HepG2 (cell line): ENCODE measurements around the gene CD101. TPM values are rescaled to one million over a fixed set of nuclear protein-coding genes. Genes with fewer than 3 reads are reported as not detected.

Experiments
- ATAC-seq: fragments of 200-7000 bp; cut with Tn5 transposase; 3 replicates; pipeline ENCODE4 v1.9.1; 2020; ENCODE audit warnings: mild to moderate bottlenecking, moderate library complexity
- BruUV-seq: library from RNA; stranded (reverse); fragments of 400-500 nt; replicated peaks from 2 replicates; lab custom pipeline; 2021; lab: Mats Ljungman, UMichigan
- CTCF ChIA-PET: fragments of 300-600 bp; formaldehyde crosslinking; extraction: SDS; loops from one replicate; lab custom pipeline; 2021; ENCODE audit warnings: low total read pairs, inconsistent platforms, low intra/inter-chr PET ratio; lab: Yijun Ruan, JAX
- POLR2A ChIA-PET: fragments of 350-600 bp; sonication (Branson Sonifier 250); formaldehyde crosslinking; loops from one replicate; lab custom pipeline; 2020; ENCODE audit warnings: antibody characterized with exemption, inconsistent platforms; lab: Yijun Ruan, JAX
- DNase-seq: peaks from one replicate; pipeline ENCODE4 v3.0.0-alpha.2; 2015; ENCODE audit warnings: low spot score
- FAIRE-seq: peaks from 3 replicates; lab custom pipeline; 2011; peaks lifted over from hg19 to GRCh38; lab: Jason Lieb, UNC
- H2AFZ ChIP-seq: one replicate; pipeline ENCODE4 v1.6.1; 2011; ENCODE audit warnings: low read length, inconsistent platforms
- H3K27ac ChIP-seq: fragments of 300-600 bp; 3 replicates; pipeline ENCODE4 v1.8.0; 2011; ENCODE audit warnings: mixed run types, mild to moderate bottlenecking, mixed read lengths, low read length, inconsistent platforms; ENCODE audit not compliant: insufficient read depth; ENCODE audit errors: extremely low read length
- H3K27me3 ChIP-seq, 2 experiments: fragments of 200-600 bp in 1 of 2; 2 replicates in 1 of 2; 3 replicates in 1 of 2; pipeline versions ENCODE4 v1.6.0 to v1.8.0; 2011; ENCODE audit warnings: low read length in 2 of 2, mild to moderate bottlenecking in 2 of 2, moderate library complexity in 2 of 2, inconsistent platforms in 1 of 2; ENCODE audit not compliant: insufficient read depth in 2 of 2, control insufficient read depth in 1 of 2
- H3K36me3 ChIP-seq, 2 experiments: fragments of 200-600 bp in 1 of 2; replicated peaks in 1 of 2; 2 replicates in 1 of 2; 3 replicates in 1 of 2; pipeline versions ENCODE4 v1.5.1 to v1.8.0; 2011; ENCODE audit warnings: low read length in 2 of 2, inconsistent platforms in 1 of 2; ENCODE audit not compliant: insufficient read depth in 2 of 2, control insufficient read depth in 1 of 2
- H3K4me1 ChIP-seq: 2 replicates; pipeline ENCODE4 v1.5.1; 2012; ENCODE audit warnings: low read length, inconsistent platforms; ENCODE audit not compliant: insufficient read depth
- H3K4me2 ChIP-seq: 2 replicates; pipeline ENCODE4 v1.6.0; 2011; ENCODE audit warnings: low read depth, low read length, inconsistent platforms
- H3K4me3 ChIP-seq, 3 experiments: fragments of 200-600 bp in 1 of 3; sonication (generic), shearing (Covaris generic) in 1 of 3; replicated peaks in 1 of 3; 2 replicates each; pipeline ENCODE4 v1.5.1; 2011 to 2016; ENCODE audit warnings: low read length in 3 of 3, inconsistent platforms in 2 of 3, low read depth in 2 of 3, mild to moderate bottlenecking in 2 of 3, control low read depth in 1 of 3, mixed read lengths in 1 of 3; ENCODE audit not compliant: insufficient read depth in 1 of 3
- H3K79me2 ChIP-seq: one replicate; pipeline ENCODE4 v1.6.1; 2011; ENCODE audit warnings: low read length, inconsistent platforms; ENCODE audit not compliant: insufficient read depth
- H3K9ac ChIP-seq: 2 replicates; pipeline ENCODE4 v1.6.0; 2011; ENCODE audit warnings: mild to moderate bottlenecking, low read depth, low read length, inconsistent platforms; ENCODE audit not compliant: insufficient read depth
- H3K9me3 ChIP-seq: 2 replicates; pipeline ENCODE4 v1.5.1; 2012; ENCODE audit warnings: mild to moderate bottlenecking, low read length
- H4K20me1 ChIP-seq: 2 replicates; pipeline ENCODE4 v1.6.0; 2011; ENCODE audit warnings: inconsistent platforms, mild to moderate bottlenecking, low read length, moderate library complexity; ENCODE audit not compliant: insufficient read depth
- FOXA3 ChIP-seq: IDR thresholded peaks from 2 replicates; pipeline ENCODE4 v1.6.1; 2016; ENCODE audit warnings: missing genetic modification reagents, missing compliant biosample characterization
- MEIS2 ChIP-seq: sonication (generic); formaldehyde crosslinking; IDR thresholded peaks from 2 replicates; pipeline ENCODE4 v1.9.0; 2021; ENCODE audit warnings: mild to moderate bottlenecking, missing genetic modification reagents
- RAD21 ChIP-seq: fragments of 450-650 bp; formaldehyde crosslinking; IDR thresholded peaks from 2 replicates; pipeline ENCODE4 v1.5.0; 2020; ENCODE audit warnings: mild to moderate bottlenecking
- SMC3 ChIP-seq: IDR thresholded peaks from 2 replicates; pipeline ENCODE4 v1.6.1; 2011; ENCODE audit warnings: low read length, improper control_type of control experiment
- STAG1 ChIP-seq: sonication (generic); formaldehyde crosslinking; IDR thresholded peaks from 2 replicates; pipeline ENCODE4 v1.4.0; 2020; ENCODE audit warnings: missing genetic modification reagents
- ZNF354B ChIP-seq: sonication (generic); formaldehyde crosslinking; IDR thresholded peaks from 2 replicates; pipeline ENCODE4 v1.8.0; 2022; ENCODE audit warnings: mild to moderate bottlenecking, missing genetic modification reagents
- ZNF629 ChIP-seq: sonication (generic); formaldehyde crosslinking; conservative IDR thresholded peaks from 2 replicates; pipeline ENCODE4 v1.5.0; 2020; ENCODE audit warnings: missing genetic modification reagents
- ZNF777 ChIP-seq: sonication (generic); formaldehyde crosslinking; IDR thresholded peaks from 2 replicates; pipeline ENCODE4 v1.4.0; 2020; ENCODE audit warnings: missing genetic modification reagents
- WGBS: methylation state at CpG from one replicate; pipeline ENCODE4 v1.1.6; 2017; ENCODE audit warnings: low lambda C conversion rate; 5-methylcytosine and 5-hydroxymethylcytosine counted together
- in situ Hi-C: cut with HindIII; loops from 2 replicates; pipeline ENCODE4 v1.10.0; 2017; ENCODE audit warnings: low pct_unique_long_range_greater_than_20kb; ENCODE audit not compliant: extremely low pct_ligation_motif_present
- intact Hi-C: fragments of 100-400 bp; cut with micrococcal nuclease; formaldehyde crosslinking; loops from one replicate; pipeline ENCODE4 v1.10.0; 2022; ENCODE audit not compliant: unreplicated experiment
- polyA plus RNA-seq, 8 experiments: library from polyadenylated mRNA; depleted of rRNA in 3 of 8; stranded (reverse) in 7 of 8; unstranded in 1 of 8; fragments of >200 nt; fragmentation: Illumina TruSeq in 4 of 8; extraction: Trizol in 4 of 8; gene quantifications; 2 replicates each; pipeline versions ENCODE4 v1.2.1 to v1.2.3, GENCODE V29; 2011 to 2016; ENCODE audit warnings: low read depth in 4 of 8, missing spikeins in 1 of 8, mixed read lengths in 1 of 8; ENCODE audit not compliant: insufficient read depth in 1 of 8
- total RNA-seq, 5 experiments: library from RNA; depleted of rRNA; stranded (reverse); fragments of >200 nt; fragmentation: Illumina TruSeq; extraction: Trizol; gene quantifications; 2 replicates each; pipeline ENCODE4 v1.2.3, GENCODE V29; 2016; ENCODE audit warnings: low read depth in 1 of 5
- TF ChIP-seq, protein P1 (sequence below): sonication (generic); formaldehyde crosslinking; IDR thresholded peaks from 2 replicates; pipeline ENCODE4 v1.5.0; 2020; ENCODE audit warnings: mild to moderate bottlenecking, missing genetic modification reagents, moderate library complexity
- TF ChIP-seq, protein P2 (sequence below): sonication (generic); formaldehyde crosslinking; IDR thresholded peaks from 2 replicates; pipeline ENCODE4 v1.4.0; 2020; ENCODE audit warnings: mild to moderate bottlenecking, missing genetic modification reagents

The CD101 gene
- total and polyA plus RNA-seq, 2 of the 13 experiments (the other 11 are each of a cell fraction or from before 2014, with no cell fraction given): 0.05 to 0.09 TPM

DNA sequence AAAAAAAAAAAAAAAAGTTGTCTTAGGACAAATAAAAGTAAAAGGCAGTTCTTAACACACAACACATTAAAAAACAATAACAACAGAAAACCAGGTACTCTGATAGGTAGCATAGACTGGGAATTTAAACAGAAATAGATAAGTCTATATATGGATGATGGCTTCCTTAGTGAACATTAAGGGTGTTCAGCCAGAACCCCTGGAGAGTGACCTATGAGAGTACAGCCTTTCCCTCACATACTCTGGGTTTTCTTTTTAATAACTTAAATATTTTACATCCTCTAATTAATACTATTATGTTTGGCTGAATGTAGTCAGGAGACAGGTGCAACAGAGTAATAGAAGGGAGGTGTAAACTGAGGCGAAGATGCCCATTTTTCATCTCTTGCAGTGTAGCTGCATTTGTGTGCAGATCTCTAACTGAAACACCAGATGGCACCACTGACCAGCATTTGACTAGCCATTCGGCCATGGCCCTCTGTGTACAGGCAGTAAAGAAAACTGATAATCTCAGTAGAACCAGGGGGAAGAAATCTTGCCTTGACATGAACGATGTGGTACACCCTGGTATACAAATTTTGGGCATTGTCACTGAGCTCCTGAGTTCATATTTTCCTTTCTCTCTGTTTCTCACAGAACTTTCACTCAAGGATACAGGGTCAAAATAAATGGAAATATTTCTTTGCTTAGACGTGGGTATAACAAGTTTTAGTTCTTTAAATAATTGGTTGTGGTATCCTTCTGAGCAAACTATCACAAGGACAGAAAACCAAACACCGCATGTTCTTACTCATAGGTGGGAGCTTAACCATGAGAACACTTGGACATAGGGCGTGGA, 66.2 kb downstream of the CD101 start:
- CTCF ChIA-PET: interaction anchor here (2.1 to 2.3 kb wide), 2 partner anchors 61 to 216 kb away, joined by 21 to 23 read pairs; no protein-coding TSS in a partner anchor
- DNase-seq: peak; percentile 34
- no peaks in the 10 kb centered on the region for H4K20me1 ChIP-seq
- peaks cover 0 to 6% of the 10 kb centered on the region in 2 experiments; a peak in 1 of 5 replicates for H3K36me3 ChIP-seq
- H3K9me3 ChIP-seq: no peaks in the 10 kb centered on the region
- no peak overlapping the region for H3K27ac ChIP-seq
- WGBS: 73% methylated on average over 6 of the region's 6 CpGs
- H3K27me3 ChIP-seq: no peaks in the 10 kb centered on the region
- no TSS peak for BruUV-seq
- H3K4me1 ChIP-seq: no peaks in the 10 kb centered on the region
- no peak overlapping the region for H3K9ac ChIP-seq
- no peaks in the 10 kb centered on the region for H3K79me2 ChIP-seq
- TF ChIP-seq STAG1 (CRISPR knock-in tag): peak; percentile 89
- TF ChIP-seq ZNF354B (CRISPR knock-in tag): no peak
- TF ChIP-seq, protein P1, sequence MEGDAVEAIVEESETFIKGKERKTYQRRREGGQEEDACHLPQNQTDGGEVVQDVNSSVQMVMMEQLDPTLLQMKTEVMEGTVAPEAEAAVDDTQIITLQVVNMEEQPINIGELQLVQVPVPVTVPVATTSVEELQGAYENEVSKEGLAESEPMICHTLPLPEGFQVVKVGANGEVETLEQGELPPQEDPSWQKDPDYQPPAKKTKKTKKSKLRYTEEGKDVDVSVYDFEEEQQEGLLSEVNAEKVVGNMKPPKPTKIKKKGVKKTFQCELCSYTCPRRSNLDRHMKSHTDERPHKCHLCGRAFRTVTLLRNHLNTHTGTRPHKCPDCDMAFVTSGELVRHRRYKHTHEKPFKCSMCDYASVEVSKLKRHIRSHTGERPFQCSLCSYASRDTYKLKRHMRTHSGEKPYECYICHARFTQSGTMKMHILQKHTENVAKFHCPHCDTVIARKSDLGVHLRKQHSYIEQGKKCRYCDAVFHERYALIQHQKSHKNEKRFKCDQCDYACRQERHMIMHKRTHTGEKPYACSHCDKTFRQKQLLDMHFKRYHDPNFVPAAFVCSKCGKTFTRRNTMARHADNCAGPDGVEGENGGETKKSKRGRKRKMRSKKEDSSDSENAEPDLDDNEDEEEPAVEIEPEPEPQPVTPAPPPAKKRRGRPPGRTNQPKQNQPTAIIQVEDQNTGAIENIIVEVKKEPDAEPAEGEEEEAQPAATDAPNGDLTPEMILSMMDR (CRISPR knock-in tag): peak; percentile 88
- peak; percentile 65; the same call in 1 of the 2 replicates for TF ChIP-seq RAD21 (CRISPR knock-in tag)
- peak; percentile 88 for TF ChIP-seq SMC3
- TF ChIP-seq ZNF777 (CRISPR knock-in tag): no peak
- no peak for TF ChIP-seq MEIS2
- peak; percentile 75 for TF ChIP-seq ZNF629 (CRISPR knock-in tag)
- TF ChIP-seq, protein P2, sequence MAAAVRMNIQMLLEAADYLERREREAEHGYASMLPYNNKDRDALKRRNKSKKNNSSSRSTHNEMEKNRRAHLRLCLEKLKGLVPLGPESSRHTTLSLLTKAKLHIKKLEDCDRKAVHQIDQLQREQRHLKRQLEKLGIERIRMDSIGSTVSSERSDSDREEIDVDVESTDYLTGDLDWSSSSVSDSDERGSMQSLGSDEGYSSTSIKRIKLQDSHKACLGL (CRISPR knock-in tag): no peak
- TF ChIP-seq FOXA3: peak; percentile 17; the same call in 1 of the 2 replicates
- TF ChIP-seq, all 625 proteins: peak for 6
- in situ Hi-C loops: loop anchor here (5.0 kb wide), 1 partner anchor 215 kb away; no protein-coding TSS in a partner anchor
- H3K4me3 ChIP-seq: no peak overlapping the region
- H3K4me2 ChIP-seq: no peak overlapping the region
- no peak overlapping the region for H2AFZ ChIP-seq
- ATAC-seq: peak; percentile 94
- FAIRE-seq: peak; percentile 77
- intact Hi-C loops: loop anchor here (1.0 kb wide), 2 partner anchors 61 to 217 kb away; no protein-coding TSS in a partner anchor
- POLR2A ChIA-PET: no interaction called here
